WTC11 (cell line): ENCODE results near the gene ESR2.

ENCODE experiments used
- AFF4 ChIP-seq: sonication (generic); formaldehyde crosslinking; IDR thresholded peaks from 2 replicates; pipeline ENCODE4 v1.8.1; 2023; ENCODE audit warnings: mild to moderate bottlenecking, missing genetic modification reagents, borderline replicate concordance
- ATF6 ChIP-seq: sonication (generic); formaldehyde crosslinking; IDR thresholded peaks from 2 replicates; pipeline ENCODE4 v1.8.1; 2023; ENCODE audit warnings: mild to moderate bottlenecking, missing genetic modification reagents
- CBFB ChIP-seq: sonication (generic); formaldehyde crosslinking; IDR thresholded peaks from 2 replicates; pipeline ENCODE4 v1.8.1; 2022; ENCODE audit warnings: mild to moderate bottlenecking, low read depth, missing genetic modification reagents
- CTCF ChIP-seq: fragments of 200-600 bp; IDR thresholded peaks from 2 replicates; pipeline ENCODE4 v1.8.0; 2022; ENCODE audit warnings: antibody characterized with exemption
- TCF7 ChIP-seq: sonication (generic); formaldehyde crosslinking; IDR thresholded peaks from 2 replicates; pipeline ENCODE4 v1.8.0; 2022; ENCODE audit warnings: mild to moderate bottlenecking, low read depth, missing genetic modification reagents, moderate library complexity
- ZMAT4 ChIP-seq: fragments of 250-450 bp; sonication (Bioruptor Pico); IDR thresholded peaks from 2 replicates; pipeline ENCODE4 v1.9.0; 2021; ENCODE audit warnings: mild to moderate bottlenecking
- ZNF138 ChIP-seq: sonication (generic); formaldehyde crosslinking; conservative IDR thresholded peaks from 2 replicates; pipeline ENCODE4 v1.8.1; 2022; ENCODE audit warnings: mild to moderate bottlenecking, moderate library complexity, missing genetic modification reagents
- ZNF512 ChIP-seq: sonication (generic); formaldehyde crosslinking; IDR thresholded peaks from 2 replicates; pipeline ENCODE4 v1.8.1; 2022; ENCODE audit warnings: missing genetic modification reagents, borderline replicate concordance

- TF ChIP-seq AFF4 (CRISPR knock-in tag) (no peak), CTCF (no peak), ZNF138 (CRISPR knock-in tag) (no peak), ATF6 (no peak), CBFB (no peak), ZMAT4 (CRISPR knock-in tag) (no peak), TCF7 (no peak), ZNF512 (CRISPR knock-in tag) (no peak)
Observed at GRCh38 chr14:64081174-64081746, 212.9 kb downstream of the ESR2 start.
